ENCODE results near the gene TTI1.

Gene TTI1

DNA sequence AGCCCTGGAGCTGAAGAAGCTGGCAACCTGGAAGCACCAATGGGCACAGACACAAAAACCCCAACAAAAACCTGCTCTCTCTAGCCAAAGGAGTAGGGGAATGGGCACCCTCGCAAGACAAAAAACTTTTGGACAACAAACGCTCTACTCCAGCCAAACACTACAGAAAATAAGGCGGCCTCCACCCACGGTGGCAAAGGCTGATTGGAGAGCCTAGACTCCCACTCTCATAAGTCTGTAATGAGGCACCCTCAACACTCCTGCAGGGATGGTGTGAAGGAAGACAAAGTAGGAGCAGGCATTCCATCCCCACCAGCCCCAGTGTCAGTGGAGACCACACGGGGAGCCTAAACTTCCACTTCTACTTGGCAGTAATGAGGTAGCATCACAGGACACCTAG is 8.8 kb downstream of the TTI1 start:
- TF ChIP-seq ARNTL (CRISPR knock-in tag; IDR thresholded peaks at IDR 0.05; ENCODE audit: borderline replicate concordance, low read depth) = no peak
- no peak for TF ChIP-seq ZFP3 (CRISPR knock-in tag; IDR thresholded peaks at IDR 0.05)
- TF ChIP-seq ZNF565 (CRISPR knock-in tag; conservative IDR thresholded peaks at IDR 0.05; ENCODE audit: low read depth) = no peak
- TF ChIP-seq BACH2 (CRISPR knock-in tag; IDR thresholded peaks at IDR 0.05; ENCODE audit: borderline replicate concordance) = no peak
- no peak for TF ChIP-seq GLIS3 (CRISPR knock-in tag; IDR thresholded peaks at IDR 0.05)
- TF ChIP-seq ZC3H10 (CRISPR knock-in tag; IDR thresholded peaks at IDR 0.05) = no peak
- TF ChIP-seq, protein P1, sequence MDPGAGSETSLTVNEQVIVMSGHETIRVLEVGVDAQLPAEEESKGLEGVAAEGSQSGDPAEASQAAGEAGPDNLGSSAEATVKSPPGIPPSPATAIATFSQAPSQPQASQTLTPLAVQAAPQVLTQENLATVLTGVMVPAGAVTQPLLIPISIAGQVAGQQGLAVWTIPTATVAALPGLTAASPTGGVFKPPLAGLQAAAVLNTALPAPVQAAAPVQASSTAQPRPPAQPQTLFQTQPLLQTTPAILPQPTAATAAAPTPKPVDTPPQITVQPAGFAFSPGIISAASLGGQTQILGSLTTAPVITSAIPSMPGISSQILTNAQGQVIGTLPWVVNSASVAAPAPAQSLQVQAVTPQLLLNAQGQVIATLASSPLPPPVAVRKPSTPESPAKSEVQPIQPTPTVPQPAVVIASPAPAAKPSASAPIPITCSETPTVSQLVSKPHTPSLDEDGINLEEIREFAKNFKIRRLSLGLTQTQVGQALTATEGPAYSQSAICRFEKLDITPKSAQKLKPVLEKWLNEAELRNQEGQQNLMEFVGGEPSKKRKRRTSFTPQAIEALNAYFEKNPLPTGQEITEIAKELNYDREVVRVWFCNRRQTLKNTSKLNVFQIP (CRISPR knock-in tag; IDR thresholded peaks at IDR 0.05; ENCODE audit: borderline replicate concordance, low read depth) = no peak
- no peak for TF ChIP-seq ISL1 (CRISPR knock-in tag; IDR thresholded peaks at IDR 0.05)
- TF ChIP-seq, protein P2, sequence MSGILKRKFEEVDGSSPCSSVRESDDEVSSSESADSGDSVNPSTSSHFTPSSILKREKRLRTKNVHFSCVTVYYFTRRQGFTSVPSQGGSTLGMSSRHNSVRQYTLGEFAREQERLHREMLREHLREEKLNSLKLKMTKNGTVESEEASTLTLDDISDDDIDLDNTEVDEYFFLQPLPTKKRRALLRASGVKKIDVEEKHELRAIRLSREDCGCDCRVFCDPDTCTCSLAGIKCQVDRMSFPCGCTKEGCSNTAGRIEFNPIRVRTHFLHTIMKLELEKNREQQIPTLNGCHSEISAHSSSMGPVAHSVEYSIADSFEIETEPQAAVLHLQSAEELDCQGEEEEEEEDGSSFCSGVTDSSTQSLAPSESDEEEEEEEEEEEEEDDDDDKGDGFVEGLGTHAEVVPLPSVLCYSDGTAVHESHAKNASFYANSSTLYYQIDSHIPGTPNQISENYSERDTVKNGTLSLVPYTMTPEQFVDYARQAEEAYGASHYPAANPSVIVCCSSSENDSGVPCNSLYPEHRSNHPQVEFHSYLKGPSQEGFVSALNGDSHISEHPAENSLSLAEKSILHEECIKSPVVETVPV (CRISPR knock-in tag; IDR thresholded peaks at IDR 0.05) = no peak
- no peak for TF ChIP-seq ZNF70 (CRISPR knock-in tag; IDR thresholded peaks at IDR 0.05)
- TF ChIP-seq CSDC2 (CRISPR knock-in tag; IDR thresholded peaks at IDR 0.05) = no peak
- no peak for TF ChIP-seq ZFP30 (CRISPR knock-in tag; IDR thresholded peaks at IDR 0.05)
- no peak for TF ChIP-seq ZNF8 (CRISPR knock-in tag; IDR thresholded peaks at IDR 0.05)
- TF ChIP-seq, protein P3, sequence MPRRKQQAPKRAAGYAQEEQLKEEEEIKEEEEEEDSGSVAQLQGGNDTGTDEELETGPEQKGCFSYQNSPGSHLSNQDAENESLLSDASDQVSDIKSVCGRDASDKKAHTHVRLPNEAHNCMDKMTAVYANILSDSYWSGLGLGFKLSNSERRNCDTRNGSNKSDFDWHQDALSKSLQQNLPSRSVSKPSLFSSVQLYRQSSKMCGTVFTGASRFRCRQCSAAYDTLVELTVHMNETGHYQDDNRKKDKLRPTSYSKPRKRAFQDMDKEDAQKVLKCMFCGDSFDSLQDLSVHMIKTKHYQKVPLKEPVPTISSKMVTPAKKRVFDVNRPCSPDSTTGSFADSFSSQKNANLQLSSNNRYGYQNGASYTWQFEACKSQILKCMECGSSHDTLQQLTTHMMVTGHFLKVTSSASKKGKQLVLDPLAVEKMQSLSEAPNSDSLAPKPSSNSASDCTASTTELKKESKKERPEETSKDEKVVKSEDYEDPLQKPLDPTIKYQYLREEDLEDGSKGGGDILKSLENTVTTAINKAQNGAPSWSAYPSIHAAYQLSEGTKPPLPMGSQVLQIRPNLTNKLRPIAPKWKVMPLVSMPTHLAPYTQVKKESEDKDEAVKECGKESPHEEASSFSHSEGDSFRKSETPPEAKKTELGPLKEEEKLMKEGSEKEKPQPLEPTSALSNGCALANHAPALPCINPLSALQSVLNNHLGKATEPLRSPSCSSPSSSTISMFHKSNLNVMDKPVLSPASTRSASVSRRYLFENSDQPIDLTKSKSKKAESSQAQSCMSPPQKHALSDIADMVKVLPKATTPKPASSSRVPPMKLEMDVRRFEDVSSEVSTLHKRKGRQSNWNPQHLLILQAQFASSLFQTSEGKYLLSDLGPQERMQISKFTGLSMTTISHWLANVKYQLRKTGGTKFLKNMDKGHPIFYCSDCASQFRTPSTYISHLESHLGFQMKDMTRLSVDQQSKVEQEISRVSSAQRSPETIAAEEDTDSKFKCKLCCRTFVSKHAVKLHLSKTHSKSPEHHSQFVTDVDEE (CRISPR knock-in tag; IDR thresholded peaks at IDR 0.05) = no peak
- TF ChIP-seq RARB (CRISPR knock-in tag; IDR thresholded peaks at IDR 0.05) = no peak
- TF ChIP-seq, protein P4, sequence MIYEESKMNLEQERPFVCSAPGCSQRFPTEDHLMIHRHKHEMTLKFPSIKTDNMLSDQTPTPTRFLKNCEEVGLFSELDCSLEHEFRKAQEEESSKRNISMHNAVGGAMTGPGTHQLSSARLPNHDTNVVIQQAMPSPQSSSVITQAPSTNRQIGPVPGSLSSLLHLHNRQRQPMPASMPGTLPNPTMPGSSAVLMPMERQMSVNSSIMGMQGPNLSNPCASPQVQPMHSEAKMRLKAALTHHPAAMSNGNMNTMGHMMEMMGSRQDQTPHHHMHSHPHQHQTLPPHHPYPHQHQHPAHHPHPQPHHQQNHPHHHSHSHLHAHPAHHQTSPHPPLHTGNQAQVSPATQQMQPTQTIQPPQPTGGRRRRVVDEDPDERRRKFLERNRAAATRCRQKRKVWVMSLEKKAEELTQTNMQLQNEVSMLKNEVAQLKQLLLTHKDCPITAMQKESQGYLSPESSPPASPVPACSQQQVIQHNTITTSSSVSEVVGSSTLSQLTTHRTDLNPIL (CRISPR knock-in tag; IDR thresholded peaks at IDR 0.05; ENCODE audit: low read depth) = no peak
- TF ChIP-seq, protein P5, sequence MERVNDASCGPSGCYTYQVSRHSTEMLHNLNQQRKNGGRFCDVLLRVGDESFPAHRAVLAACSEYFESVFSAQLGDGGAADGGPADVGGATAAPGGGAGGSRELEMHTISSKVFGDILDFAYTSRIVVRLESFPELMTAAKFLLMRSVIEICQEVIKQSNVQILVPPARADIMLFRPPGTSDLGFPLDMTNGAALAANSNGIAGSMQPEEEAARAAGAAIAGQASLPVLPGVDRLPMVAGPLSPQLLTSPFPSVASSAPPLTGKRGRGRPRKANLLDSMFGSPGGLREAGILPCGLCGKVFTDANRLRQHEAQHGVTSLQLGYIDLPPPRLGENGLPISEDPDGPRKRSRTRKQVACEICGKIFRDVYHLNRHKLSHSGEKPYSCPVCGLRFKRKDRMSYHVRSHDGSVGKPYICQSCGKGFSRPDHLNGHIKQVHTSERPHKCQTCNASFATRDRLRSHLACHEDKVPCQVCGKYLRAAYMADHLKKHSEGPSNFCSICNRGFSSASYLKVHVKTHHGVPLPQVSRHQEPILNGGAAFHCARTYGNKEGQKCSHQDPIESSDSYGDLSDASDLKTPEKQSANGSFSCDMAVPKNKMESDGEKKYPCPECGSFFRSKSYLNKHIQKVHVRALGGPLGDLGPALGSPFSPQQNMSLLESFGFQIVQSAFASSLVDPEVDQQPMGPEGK (CRISPR knock-in tag; IDR thresholded peaks at IDR 0.05; ENCODE audit: borderline replicate concordance) = no peak
- TF ChIP-seq OSR1 (CRISPR knock-in tag; IDR thresholded peaks at IDR 0.05) = no peak
- TF ChIP-seq TCF4 (CRISPR knock-in tag; IDR thresholded peaks at IDR 0.05; ENCODE audit: borderline replicate concordance) = no peak
- TF ChIP-seq ESRRG (CRISPR knock-in tag; IDR thresholded peaks at IDR 0.05) = no peak
- no peak for ATAC-seq

DNA sequence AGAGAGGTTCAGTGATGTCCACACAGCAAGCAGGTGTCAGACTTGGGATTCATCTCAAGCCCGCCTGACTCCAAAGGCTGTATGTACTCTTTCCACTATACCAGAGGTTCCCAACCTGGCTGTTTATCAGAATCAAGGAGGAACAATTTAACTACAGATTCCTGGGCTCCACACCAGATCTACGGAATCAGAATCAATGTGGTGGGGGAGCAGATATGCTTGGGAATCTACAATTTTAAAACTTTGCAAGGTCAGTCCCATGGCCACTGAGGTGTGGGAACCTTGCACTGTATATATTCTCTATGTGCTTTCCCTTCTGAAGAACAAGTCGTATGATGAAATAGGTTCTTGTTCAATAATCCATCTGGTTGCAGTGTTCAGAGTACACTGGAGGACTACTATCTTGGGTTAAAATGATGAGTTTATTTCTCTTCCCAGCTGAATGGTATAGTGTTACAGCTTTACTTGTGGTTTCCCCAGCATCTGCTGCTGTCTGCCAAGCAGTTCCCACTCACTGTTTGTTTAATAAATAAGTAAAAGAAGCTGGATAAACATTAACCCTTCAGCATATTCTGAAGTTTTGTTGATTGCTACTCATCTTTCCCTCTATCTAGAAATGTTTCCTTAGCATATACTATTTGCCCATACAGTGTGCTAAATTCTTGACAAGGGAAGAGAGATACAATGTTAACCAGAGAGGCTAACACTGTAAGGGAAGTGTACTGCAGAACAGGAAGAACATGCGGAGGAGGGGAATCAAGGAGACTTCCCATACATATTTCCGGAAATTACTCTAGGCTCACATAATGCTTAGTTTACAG is 9.9 kb downstream of the TTI1 start:
- TF ChIP-seq ZFP3 (CRISPR knock-in tag; IDR thresholded peaks at IDR 0.05) (no peak), BACH2 (CRISPR knock-in tag; IDR thresholded peaks at IDR 0.05; ENCODE audit: borderline replicate concordance) (no peak), ZC3H10 (CRISPR knock-in tag; IDR thresholded peaks at IDR 0.05) (no peak), SNAI2 (CRISPR knock-in tag; IDR thresholded peaks at IDR 0.05) (no peak), RARB (CRISPR knock-in tag; IDR thresholded peaks at IDR 0.05) (no peak), ARNTL (CRISPR knock-in tag; IDR thresholded peaks at IDR 0.05; ENCODE audit: borderline replicate concordance, low read depth) (no peak)
- TF ChIP-seq, protein P5 (CRISPR knock-in tag; IDR thresholded peaks at IDR 0.05; ENCODE audit: borderline replicate concordance) = no peak
- peak; percentile 73 for ATAC-seq
